SHP77 (cell line): ENCODE data around the gene IPCEF1.

Experiments used
- DNase-seq, 2 experiments: peaks; one replicate each; lab custom pipeline; 2025; lab: John Stamatoyannopoulos, UW

The IPCEF1 gene, protein sequence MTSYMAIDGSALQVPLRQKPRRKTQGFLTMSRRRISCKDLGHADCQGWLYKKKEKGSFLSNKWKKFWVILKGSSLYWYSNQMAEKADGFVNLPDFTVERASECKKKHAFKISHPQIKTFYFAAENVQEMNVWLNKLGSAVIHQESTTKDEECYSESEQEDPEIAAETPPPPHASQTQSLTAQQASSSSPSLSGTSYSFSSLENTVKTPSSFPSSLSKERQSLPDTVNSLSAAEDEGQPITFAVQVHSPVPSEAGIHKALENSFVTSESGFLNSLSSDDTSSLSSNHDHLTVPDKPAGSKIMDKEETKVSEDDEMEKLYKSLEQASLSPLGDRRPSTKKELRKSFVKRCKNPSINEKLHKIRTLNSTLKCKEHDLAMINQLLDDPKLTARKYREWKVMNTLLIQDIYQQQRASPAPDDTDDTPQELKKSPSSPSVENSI

DNA sequence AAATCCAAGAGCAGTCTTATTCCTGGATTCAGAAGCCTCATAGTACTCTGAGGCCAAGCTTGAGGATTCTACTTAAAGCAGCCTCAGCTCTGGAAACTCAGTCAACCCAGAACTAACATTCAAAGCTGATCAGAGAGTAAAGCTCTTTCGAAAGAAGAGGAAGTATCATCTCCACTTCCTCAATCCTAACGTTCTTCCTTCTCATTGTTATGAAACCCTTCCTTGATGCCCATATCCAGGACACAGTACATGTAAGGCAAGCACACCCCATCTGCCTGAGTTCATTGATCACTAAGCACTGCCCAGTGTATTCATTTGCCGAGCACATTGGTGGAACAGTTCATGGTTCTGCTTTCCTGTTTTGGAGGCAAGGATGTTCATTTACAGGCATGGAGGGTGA is at the start of gene IPCEF1:
Gene IPCEF1, minus strand, starts transcription at position 114 of the 400 bp plus-strand sequence. CDS start 90,856 bp downstream, outside the sequence.
- DNase-seq = no peak

DNA sequence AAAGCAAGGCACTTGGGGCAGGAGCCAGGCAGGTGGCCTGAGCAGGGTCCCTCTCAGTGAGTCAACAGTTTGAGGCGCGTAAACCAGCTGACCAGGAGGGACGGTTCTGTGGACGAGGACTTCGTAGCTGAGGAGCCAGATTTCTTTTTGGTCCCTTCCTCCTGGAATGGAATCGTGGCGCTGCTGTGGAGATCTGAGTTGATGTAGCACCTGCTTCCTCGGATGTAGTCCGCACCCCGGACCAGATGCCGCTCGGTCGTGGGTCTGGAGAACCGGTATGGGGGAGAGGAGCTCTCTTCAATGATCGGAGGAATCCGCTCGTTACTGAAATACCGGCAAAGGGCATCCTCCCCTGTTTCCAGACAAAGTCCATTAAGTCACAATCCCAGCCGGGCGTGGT is 49.7 kb upstream of the IPCEF1 start:
- DNase-seq = no peak

GRCh38 chr6:154404791-154405400 is 48.3 kb upstream of the IPCEF1 start:
- DNase-seq = no peak

- no peak for DNase-seq
Observed at GRCh38 chr6:154403788-154404187, 47.2 kb upstream of the IPCEF1 start.

DNA sequence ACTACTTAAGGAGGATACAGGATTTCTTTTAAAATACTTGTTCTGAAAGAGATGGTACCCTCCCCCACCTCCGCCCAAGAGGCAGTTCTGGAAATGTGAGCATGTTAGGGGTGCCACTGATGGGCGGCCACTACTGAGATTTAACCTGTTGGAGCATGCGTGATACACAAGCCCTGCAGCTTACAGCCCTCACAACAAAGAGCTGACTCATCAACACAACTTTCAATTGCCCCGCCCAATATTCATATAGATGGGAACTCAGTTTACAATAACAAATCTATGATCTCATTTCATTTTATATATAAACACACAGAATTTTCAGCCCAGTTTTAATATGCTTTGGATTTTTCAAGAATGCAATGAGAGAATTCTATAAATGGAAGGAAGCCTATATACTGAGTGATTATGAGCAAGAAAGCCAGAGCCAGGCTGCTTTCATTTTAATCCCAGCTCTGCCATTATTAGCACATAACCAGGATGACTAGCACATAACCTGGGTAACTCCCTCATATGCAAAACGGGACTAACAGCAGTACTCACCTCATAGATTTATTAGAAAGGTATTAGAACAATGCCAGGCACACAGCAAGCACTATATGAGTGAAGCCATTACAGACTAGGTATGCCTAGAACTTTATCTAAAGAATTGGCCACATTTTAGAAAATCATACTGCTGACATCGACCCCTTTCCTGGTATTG is 45.6 kb upstream of the IPCEF1 start:
- DNase-seq = no peak

DNA sequence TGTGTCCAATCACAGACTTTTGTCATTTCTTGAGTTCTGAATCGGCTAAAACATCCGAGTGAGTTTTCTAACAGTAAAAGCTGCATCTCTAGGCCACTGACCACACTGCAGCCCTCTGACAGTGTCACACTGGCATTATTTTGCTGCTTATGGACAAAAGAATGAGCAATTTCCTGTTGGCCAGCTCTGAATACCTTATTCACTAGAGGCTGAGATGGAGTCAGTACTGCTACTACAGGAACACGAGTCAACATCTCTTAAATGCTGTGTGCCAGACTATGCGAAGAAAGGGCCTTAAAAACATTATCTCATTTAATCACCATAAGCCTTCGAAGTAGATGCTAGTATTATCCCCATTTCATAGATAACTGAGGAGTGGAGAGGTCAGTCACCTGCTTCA is 42.5 kb upstream of the IPCEF1 start:
- DNase-seq = no peak

- no peak for DNase-seq
Observed at GRCh38 chr6:154397491-154398195, 41.0 kb upstream of the IPCEF1 start.

- DNase-seq = no peak
Observed at GRCh38 chr6:154395878-154396277, 39.3 kb upstream of the IPCEF1 start.

DNA sequence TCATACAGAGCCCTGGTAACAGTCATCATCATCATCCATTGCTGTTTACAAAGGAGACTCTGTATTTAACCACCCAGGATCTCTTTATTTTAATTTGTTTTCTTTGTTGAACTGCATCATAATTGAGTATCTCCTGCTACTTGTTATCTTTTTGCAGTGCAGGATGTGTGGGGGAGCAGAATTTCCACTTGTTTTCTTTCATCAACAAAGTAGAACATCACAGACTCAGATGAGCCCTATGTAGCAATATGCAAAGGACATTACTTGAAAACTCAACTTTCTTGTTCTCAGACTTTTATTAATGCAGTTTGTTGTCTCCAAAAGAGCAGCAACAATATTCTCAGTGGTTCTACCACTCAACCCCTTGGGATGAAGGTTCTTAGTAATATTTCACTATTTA is 38.7 kb upstream of the IPCEF1 start:
- no peak for DNase-seq

DNA sequence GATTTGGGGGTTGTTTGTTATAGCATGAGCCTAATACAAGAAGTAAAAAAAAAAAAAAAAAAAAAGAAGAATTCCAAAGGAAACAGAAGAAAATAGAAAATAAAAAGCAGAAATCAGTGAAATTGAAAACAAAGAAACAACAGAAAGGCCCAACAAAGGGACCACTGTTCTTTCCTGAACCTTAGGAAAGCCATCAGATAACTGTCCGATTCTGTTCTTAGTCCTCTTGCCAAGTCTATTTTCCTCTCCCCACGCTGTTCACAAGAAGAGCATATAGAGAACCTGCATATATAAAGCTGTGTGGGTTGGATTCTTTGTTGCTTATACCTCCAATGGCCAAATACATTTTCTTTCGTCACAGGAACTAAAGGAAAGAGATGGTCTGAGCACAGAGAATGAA is 38.0 kb upstream of the IPCEF1 start:
- DNase-seq = no peak

DNA sequence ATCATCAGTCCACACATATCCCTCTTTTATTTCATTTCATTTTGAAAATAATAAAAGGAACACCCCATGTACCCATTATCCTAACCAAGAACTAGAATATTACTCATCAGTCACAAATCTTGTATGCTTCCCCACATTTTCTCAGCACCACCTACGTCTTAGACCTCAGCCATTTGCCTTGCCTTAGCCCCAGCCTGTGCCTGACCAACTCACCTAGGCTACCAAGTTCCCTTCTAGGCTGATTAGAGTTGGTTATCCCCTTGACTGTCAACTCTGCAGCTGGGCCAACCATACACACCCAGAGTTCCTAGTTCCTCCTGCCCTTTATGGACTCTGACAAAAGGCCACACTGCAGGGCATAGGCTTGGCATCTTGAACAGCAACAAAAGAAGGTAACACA is 33.4 kb upstream of the IPCEF1 start:
- DNase-seq = no peak

- no peak for DNase-seq
Observed at GRCh38 chr6:154388803-154389202, 32.2 kb upstream of the IPCEF1 start.

- DNase-seq = no peak
Observed at GRCh38 chr6:154386848-154387717, 30.5 kb upstream of the IPCEF1 start.

DNA sequence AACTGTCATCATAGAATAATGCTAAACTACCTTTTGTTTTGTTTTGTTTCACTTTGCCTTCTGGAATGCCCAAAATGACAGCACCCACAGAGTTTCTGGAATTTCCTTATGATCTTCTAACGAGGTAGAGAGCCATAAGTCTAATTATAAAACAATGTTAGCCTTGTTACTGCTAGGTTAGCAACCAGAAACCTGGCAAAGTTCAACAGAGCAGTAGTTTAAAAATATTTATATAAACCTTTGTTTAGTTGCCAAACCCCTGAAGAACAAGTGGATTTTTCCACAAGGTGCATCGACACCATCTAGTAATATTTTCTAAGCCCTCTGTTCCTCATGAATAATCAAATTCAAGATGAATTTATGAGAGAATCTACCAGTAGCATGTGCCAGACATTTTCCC is 27.6 kb upstream of the IPCEF1 start:
- DNase-seq = no peak

DNA sequence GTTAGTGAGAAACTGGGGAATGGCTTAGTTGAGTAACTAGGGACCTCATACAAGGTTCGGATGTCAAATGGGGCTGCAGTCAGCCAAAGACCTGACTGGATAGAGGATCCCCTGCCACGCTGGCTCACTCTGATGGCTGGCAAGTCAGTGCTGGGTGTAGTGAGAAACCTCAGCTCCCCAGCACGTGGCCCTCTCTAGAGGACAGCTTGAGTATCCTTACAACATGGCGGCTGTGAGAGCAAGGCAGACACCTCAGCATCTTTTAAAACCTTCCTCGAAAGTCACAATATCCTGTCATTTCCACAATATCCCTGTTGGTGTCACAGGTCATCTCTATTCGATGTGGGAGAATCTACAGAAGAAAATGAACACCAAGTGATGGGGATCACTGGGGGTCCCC is 26.7 kb upstream of the IPCEF1 start:
- no peak for DNase-seq

GRCh38 chr6:154382740-154383139 is 26.1 kb upstream of the IPCEF1 start:
- no peak for DNase-seq

GRCh38 chr6:154381548-154381947 is 24.9 kb upstream of the IPCEF1 start:
- DNase-seq = no peak

DNA sequence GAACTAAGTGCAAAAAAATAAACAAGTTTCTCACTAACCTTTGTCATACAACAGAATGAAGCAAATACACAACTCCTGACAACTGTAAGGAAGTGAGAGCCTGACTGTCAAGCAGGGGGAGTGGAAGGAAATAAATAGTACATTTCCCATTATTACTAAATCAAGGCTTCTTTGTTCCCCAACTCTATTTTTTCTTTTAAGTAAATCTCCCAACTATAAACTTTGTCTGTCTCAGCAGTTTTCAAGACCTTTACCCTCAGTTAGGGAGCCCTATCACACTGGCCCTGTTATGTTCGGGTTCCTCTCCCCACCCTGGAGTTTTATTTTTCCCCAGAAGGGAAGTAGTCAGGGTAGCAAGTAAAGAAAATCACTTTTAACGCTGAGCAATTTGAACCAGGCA is 24.1 kb upstream of the IPCEF1 start:
- DNase-seq = no peak

DNA sequence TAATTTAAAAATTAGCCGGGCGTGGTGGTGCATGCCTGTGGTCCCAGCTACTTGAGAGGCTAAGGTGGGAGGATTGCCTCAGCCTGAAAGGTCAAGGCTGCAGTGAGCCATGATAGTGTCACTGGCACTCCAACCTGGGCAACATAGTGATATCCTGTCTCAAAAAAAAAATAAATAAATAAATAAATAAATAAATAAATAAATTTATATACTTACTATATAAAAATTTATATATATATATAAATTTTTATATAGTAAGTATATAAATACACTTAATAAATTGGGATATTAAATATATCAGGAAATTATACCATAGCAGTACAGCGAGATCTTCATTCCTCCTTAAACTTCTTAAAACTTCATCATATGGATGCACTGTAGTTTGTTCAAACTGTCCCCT is 23.0 kb upstream of the IPCEF1 start:
- no peak for DNase-seq

DNA sequence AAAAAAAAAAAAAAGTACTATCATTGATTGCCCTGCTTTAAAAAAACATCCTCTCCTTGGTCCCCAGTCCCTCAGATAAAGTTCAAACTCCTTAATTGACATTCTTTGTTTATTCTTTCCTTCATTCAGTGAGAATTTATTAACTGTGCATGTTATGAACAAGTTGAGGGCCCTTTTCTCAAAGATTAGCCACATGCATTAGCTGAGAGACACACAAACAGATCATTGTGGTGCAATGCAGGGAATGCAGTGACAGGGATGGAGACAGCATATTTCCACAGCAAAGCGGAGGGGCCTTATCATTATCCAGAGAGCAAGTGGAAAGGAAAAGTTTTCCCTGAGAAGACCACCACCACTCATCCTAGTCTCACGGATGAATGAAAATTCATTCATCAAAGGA is 21.9 kb upstream of the IPCEF1 start:
- DNase-seq = no peak

GRCh38 chr6:154377726-154378125 is 21.1 kb upstream of the IPCEF1 start:
- DNase-seq = no peak
